Dedifferentiated amniotic fluid mesenchymal stem cell (primary cell): ENCODE results near the gene GREM1.

ENCODE experiments used
- DNase-seq: peaks from one replicate; pipeline ENCODE4 v3.0.0-alpha.2; 2016; ENCODE audit errors: extremely low spot score

Gene GREM1

GRCh38 chr15:32781781-32782180 is 64.0 kb downstream of the GREM1 start:
- no peak for DNase-seq

DNA sequence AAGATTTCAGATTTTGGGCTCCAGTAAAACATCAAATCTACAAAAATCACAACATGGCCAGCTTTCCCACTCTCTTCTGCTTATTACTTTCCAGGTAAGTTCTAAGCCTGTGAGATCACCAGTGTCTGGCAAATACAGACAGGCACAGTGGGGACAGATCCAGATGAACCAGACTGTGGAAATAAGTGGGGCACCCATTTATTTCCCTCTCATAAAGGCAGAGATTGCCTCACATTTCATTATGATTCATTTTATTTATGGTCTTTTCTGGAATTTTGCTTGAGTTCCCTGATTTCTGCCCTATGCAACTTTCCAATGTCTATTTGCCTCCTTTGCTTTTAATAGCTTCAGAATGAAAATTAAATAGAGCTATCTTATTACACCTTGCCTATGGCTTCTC is 66.8 kb downstream of the GREM1 start:
- DNase-seq = no peak

DNA sequence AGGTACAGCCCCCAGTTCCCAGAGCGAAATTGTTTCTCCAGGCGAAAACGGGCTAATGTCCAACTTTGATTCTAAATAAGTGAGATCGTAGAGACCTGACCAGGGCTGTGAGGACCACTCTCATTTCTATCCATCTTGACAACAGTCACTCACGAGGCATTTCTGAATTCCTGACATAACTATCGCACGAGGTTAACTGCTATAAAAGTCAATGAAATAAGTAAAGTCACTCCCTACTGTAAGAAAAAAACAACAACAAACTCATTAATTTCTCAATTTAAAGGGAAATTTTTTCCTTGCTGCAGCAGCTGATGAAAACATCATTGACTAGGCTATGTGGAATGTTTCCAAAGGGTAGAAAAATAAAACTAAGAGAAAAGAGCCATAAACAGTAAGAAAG is 69.1 kb downstream of the GREM1 start:
- no peak for DNase-seq

DNA sequence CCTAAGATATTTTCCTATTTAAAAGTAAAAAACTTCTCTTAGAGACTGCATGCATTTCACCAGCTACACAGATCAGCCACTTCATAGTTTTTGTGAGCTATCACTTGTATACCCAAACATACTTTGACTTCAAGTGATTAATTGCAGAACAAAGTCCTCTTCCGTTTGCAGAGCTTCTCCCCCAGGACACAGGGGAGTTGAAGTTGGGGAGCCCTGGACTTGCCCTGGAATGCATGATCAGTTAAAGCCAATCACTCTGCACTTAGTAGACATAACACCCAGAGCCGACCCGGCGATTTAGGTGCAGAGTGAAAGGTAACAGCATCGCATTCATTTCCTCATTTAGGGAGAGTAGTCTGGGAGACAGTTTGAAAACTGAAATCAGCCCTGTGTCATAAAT is 70.1 kb downstream of the GREM1 start:
- no peak for DNase-seq

DNA sequence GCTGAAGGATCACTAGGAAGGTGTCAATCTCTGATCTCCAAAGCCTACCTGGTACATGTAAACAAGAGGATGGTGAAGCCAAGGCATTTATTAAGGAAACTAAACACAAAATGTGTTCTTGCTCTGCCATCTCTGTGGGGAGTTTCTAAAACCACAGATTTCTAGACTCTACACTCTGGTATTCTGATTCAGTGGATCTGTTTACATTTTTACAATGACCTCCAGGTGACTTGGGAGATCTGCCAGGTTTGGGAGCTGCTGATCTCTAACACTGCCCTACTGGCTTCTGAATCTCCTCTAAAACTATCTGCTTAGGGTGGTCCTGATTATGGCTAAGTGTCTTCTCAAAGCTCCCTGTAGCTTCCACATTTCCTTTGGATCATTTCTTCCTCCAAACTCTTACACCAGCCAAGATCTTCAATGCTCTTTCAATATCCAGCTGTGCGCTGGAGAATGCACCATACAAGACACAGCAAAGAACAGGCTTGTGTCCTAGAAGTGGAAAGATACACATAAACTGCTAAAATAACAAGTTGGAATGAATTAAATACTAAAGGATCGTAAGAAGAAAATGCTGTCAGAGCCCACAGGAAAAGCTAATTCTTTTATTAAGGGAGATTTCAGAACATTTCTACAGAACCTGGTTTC is 72.7 kb downstream of the GREM1 start:
- DNase-seq = no peak

GRCh38 chr15:32792436-32792835 is 74.6 kb downstream of the GREM1 start:
- DNase-seq = no peak
